HEK293 (cell line): Measurements from ENCODE around the gene SLC35E3.

Experiments used
- BCL11A ChIP-seq: fragments of 450-650 bp; formaldehyde crosslinking; IDR thresholded peaks from 2 replicates; pipeline ENCODE4 v1.5.1; 2016; ENCODE audit warnings: low read depth, missing biosample characterization, missing genetic modification characterization
- ZBTB48 ChIP-seq: fragments of 450-650 bp; formaldehyde crosslinking; IDR thresholded peaks from 2 replicates; pipeline ENCODE4 v1.5.1; 2016; ENCODE audit warnings: missing biosample characterization, missing genetic modification characterization
- ZEB2 ChIP-seq: fragments of 450-650 bp; formaldehyde crosslinking; IDR thresholded peaks from 2 replicates; pipeline ENCODE4 v1.5.1; 2016; ENCODE audit warnings: missing biosample characterization, missing genetic modification characterization
- ZNF174 ChIP-seq: fragments of 450-650 bp; formaldehyde crosslinking; IDR thresholded peaks from 2 replicates; pipeline ENCODE4 v1.5.0; 2017; ENCODE audit warnings: missing biosample characterization, mild to moderate bottlenecking, missing genetic modification characterization
- ZNF221 ChIP-seq: fragments of 450-650 bp; formaldehyde crosslinking; IDR thresholded peaks from 2 replicates; pipeline ENCODE4 v1.5.1; 2017; ENCODE audit warnings: missing biosample characterization, missing genetic modification characterization, borderline replicate concordance
- ZNF391 ChIP-seq: fragments of 450-650 bp; formaldehyde crosslinking; IDR thresholded peaks from 2 replicates; pipeline ENCODE4 v1.5.1; 2016; ENCODE audit warnings: low read depth, missing biosample characterization, missing genetic modification characterization, borderline replicate concordance
- ZNF510 ChIP-seq: fragments of 450-650 bp; formaldehyde crosslinking; IDR thresholded peaks from 2 replicates; pipeline ENCODE4 v1.5.1; 2018; ENCODE audit warnings: mild to moderate bottlenecking, missing genetic modification characterization, missing biosample characterization; ENCODE audit not compliant: insufficient replicate concordance
- ZNF600 ChIP-seq: fragments of 450-650 bp; formaldehyde crosslinking; IDR thresholded peaks from 2 replicates; pipeline ENCODE4 v1.5.1; 2016; ENCODE audit warnings: missing biosample characterization, missing genetic modification characterization
- ZNF623 ChIP-seq: fragments of 450-650 bp; formaldehyde crosslinking; IDR thresholded peaks from 2 replicates; pipeline ENCODE4 v1.5.1; 2016; ENCODE audit warnings: missing biosample characterization, missing genetic modification characterization
- ZNF626 ChIP-seq: fragments of 450-650 bp; sonication (Bioruptor Pico); formaldehyde crosslinking; IDR thresholded peaks from 2 replicates; pipeline ENCODE4 v1.5.1; 2018; ENCODE audit warnings: missing biosample characterization, missing genetic modification characterization, inconsistent platforms
- ZNF660 ChIP-seq: fragments of 450-650 bp; IDR thresholded peaks from 2 replicates; pipeline ENCODE4 v1.5.1; 2018; ENCODE audit warnings: missing biosample characterization, mild to moderate bottlenecking, missing genetic modification characterization
- ZNF707 ChIP-seq: fragments of 450-650 bp; formaldehyde crosslinking; IDR thresholded peaks from 2 replicates; pipeline ENCODE4 v1.5.1; 2016; ENCODE audit warnings: missing biosample characterization, missing genetic modification characterization
- ZNF785 ChIP-seq: fragments of 450-650 bp; formaldehyde crosslinking; IDR thresholded peaks from 2 replicates; pipeline ENCODE4 v1.5.1; 2016; ENCODE audit warnings: missing biosample characterization, missing genetic modification characterization
- ZNF791 ChIP-seq: fragments of 450-650 bp; formaldehyde crosslinking; IDR thresholded peaks from 2 replicates; pipeline ENCODE4 v1.5.1; 2016; ENCODE audit warnings: missing biosample characterization, missing genetic modification characterization
- ZNF843 ChIP-seq: fragments of 450-650 bp; formaldehyde crosslinking; IDR thresholded peaks from 2 replicates; pipeline ENCODE4 v1.5.1; 2016; ENCODE audit warnings: missing biosample characterization, missing genetic modification characterization
- ZSCAN30 ChIP-seq: fragments of 450-650 bp; IDR thresholded peaks from 2 replicates; pipeline ENCODE4 v1.5.1; 2018; ENCODE audit warnings: missing biosample characterization, mild to moderate bottlenecking, missing genetic modification characterization, moderate library complexity
- TF ChIP-seq, protein P1 (sequence below): fragments of 450-650 bp; formaldehyde crosslinking; IDR thresholded peaks from 2 replicates; pipeline ENCODE4 v1.5.1; 2016; ENCODE audit warnings: missing biosample characterization, missing genetic modification characterization
- TF ChIP-seq, protein P2 (sequence below): fragments of 450-650 bp; formaldehyde crosslinking; IDR thresholded peaks from 2 replicates; pipeline ENCODE4 v1.5.1; 2016; ENCODE audit warnings: missing biosample characterization, missing genetic modification characterization
- TF ChIP-seq, protein P3 (sequence below): fragments of 450-650 bp; formaldehyde crosslinking; IDR thresholded peaks from 2 replicates; pipeline ENCODE4 v1.5.1; 2017; ENCODE audit warnings: missing biosample characterization, mild to moderate bottlenecking, missing genetic modification characterization, moderate library complexity
- TF ChIP-seq, protein P4 (sequence below): fragments of 450-650 bp; formaldehyde crosslinking; IDR thresholded peaks from 2 replicates; pipeline ENCODE4 v1.5.1; 2017; ENCODE audit warnings: missing biosample characterization, missing genetic modification characterization
- TF ChIP-seq, protein P5 (sequence below): IDR thresholded peaks from 2 replicates; pipeline ENCODE4 v1.6.1; 2011; ENCODE audit warnings: mild to moderate bottlenecking, low read depth, low read length, borderline replicate concordance
- TF ChIP-seq, protein P6 (sequence below): fragments of 450-650 bp; formaldehyde crosslinking; IDR thresholded peaks from 2 replicates; pipeline ENCODE4 v1.5.1; 2016; ENCODE audit warnings: missing biosample characterization, missing genetic modification characterization
- TF ChIP-seq, protein P7 (sequence below): fragments of 450-650 bp; formaldehyde crosslinking; conservative IDR thresholded peaks from 2 replicates; pipeline ENCODE4 v1.5.1; 2016; ENCODE audit warnings: low read depth, missing biosample characterization, missing genetic modification characterization

SLC35E3 gene

DNA sequence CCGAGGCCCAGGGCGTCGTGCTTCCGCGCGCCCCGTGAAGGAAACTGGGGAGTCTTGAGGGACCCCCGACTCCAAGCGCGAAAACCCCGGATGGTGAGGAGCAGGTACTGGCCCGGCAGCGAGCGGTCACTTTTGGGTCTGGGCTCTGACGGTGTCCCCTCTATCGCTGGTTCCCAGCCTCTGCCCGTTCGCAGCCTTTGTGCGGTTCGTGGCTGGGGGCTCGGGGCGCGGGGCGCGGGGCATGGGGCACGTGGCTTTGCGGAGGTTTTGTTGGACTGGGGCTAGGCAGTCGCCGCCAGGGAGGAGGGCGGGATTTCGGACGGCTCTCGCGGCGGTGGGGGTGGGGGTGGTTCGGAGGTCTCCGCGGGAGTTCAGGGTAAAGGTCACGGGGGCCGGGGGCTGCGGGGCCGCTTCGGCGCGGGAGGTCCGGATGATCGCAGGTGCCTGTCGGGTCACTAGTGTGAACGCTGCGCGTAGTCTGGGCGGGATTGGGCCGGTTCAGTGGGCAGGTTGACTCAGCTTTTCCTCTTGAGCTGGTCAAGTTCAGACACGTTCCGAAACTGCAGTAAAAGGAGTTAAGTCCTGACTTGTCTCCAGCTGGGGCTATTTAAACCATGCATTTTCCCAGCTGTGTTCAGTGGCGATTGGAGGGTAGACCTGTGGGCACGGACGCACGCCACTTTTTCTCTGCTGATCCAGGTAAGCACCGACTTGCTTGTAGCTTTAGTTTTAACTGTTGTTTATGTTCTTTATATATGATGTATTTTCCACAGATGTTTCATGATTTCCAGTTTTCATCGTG lies 62.6 kb downstream of the SLC35E3 start (continued):
- TF ChIP-seq, protein P1, sequence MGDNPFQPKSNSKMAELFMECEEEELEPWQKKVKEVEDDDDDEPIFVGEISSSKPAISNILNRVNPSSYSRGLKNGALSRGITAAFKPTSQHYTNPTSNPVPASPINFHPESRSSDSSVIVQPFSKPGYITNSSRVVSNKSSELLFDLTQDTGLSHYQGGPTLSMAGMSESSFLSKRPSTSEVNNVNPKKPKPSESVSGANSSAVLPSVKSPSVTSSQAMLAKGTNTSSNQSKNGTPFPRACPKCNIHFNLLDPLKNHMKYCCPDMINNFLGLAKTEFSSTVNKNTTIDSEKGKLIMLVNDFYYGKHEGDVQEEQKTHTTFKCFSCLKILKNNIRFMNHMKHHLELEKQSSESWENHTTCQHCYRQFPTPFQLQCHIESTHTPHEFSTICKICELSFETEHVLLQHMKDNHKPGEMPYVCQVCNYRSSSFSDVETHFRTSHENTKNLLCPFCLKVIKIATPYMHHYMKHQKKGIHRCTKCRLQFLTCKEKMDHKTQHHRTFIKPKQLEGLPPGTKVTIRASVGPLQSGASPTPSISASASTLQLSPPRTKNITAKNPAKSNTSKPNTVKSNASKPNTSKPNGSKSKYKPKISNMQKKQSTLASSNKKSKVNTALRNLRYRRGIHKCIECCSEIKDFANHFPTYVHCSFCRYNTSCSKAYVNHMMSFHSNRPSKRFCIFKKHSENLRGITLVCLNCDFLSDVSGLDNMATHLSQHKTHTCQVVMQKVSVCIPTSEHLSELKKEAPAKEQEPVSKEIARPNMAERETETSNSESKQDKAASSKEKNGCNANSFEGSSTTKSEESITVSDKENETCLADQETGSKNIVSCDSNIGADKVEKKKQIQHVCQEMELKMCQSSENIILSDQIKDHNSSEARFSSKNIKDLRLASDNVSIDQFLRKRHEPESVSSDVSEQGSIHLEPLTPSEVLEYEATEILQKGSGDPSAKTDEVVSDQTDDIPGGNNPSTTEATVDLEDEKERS (tag by site-specific recombination) = peak; percentile 91
- TF ChIP-seq ZNF623 (tag by site-specific recombination) = peak; percentile 24
- TF ChIP-seq, protein P2, sequence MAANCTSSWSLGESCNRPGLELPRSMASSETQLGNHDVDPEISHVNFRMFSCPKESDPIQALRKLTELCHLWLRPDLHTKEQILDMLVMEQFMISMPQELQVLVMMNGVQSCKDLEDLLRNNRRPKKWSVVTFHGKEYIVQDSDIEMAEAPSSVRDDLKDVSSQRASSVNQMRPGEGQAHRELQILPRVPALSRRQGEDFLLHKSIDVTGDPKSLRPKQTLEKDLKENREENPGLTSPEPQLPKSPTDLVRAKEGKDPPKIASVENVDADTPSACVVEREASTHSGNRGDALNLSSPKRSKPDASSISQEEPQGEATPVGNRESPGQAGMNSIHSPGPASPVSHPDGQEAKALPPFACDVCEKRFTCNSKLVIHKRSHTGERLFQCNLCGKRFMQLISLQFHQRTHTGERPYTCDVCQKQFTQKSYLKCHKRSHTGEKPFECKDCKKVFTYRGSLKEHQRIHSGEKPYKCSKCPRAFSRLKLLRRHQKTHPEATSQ (tag by site-specific recombination) = no peak
- peak; percentile 93 for TF ChIP-seq ZNF600 (tag by site-specific recombination)
- TF ChIP-seq ZNF785 (tag by site-specific recombination) = 0 out of 2 replicates have a peak, but pooled peaks have one; percentile 75
- TF ChIP-seq, protein P3, sequence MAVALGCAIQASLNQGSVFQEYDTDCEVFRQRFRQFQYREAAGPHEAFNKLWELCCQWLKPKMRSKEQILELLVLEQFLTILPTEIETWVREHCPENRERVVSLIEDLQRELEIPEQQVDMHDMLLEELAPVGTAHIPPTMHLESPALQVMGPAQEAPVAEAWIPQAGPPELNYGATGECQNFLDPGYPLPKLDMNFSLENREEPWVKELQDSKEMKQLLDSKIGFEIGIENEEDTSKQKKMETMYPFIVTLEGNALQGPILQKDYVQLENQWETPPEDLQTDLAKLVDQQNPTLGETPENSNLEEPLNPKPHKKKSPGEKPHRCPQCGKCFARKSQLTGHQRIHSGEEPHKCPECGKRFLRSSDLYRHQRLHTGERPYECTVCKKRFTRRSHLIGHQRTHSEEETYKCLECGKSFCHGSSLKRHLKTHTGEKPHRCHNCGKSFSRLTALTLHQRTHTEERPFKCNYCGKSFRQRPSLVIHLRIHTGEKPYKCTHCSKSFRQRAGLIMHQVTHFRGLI (tag by site-specific recombination) = peak; percentile 67; the same call in 1 of the 2 replicates
- TF ChIP-seq ZNF791 (tag by site-specific recombination) = no peak
- TF ChIP-seq ZNF391 (tag by site-specific recombination) = peak; percentile 85; the same call in 1 of the 2 replicates
- TF ChIP-seq ZNF510 (tag by site-specific recombination) = no peak
- TF ChIP-seq, protein P4, sequence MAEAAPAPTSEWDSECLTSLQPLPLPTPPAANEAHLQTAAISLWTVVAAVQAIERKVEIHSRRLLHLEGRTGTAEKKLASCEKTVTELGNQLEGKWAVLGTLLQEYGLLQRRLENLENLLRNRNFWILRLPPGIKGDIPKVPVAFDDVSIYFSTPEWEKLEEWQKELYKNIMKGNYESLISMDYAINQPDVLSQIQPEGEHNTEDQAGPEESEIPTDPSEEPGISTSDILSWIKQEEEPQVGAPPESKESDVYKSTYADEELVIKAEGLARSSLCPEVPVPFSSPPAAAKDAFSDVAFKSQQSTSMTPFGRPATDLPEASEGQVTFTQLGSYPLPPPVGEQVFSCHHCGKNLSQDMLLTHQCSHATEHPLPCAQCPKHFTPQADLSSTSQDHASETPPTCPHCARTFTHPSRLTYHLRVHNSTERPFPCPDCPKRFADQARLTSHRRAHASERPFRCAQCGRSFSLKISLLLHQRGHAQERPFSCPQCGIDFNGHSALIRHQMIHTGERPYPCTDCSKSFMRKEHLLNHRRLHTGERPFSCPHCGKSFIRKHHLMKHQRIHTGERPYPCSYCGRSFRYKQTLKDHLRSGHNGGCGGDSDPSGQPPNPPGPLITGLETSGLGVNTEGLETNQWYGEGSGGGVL (tag by site-specific recombination) = peak; percentile 91
- peak; percentile 96 for TF ChIP-seq ZNF843 (tag by site-specific recombination)
- TF ChIP-seq, protein P5, sequence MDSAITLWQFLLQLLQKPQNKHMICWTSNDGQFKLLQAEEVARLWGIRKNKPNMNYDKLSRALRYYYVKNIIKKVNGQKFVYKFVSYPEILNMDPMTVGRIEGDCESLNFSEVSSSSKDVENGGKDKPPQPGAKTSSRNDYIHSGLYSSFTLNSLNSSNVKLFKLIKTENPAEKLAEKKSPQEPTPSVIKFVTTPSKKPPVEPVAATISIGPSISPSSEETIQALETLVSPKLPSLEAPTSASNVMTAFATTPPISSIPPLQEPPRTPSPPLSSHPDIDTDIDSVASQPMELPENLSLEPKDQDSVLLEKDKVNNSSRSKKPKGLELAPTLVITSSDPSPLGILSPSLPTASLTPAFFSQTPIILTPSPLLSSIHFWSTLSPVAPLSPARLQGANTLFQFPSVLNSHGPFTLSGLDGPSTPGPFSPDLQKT = no peak
- TF ChIP-seq, protein P6, sequence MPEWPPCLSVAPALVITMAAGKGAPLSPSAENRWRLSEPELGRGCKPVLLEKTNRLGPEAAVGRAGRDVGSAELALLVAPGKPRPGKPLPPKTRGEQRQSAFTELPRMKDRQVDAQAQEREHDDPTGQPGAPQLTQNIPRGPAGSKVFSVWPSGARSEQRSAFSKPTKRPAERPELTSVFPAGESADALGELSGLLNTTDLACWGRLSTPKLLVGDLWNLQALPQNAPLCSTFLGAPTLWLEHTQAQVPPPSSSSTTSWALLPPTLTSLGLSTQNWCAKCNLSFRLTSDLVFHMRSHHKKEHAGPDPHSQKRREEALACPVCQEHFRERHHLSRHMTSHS (tag by site-specific recombination) = no peak
- peak; percentile 98 for TF ChIP-seq ZSCAN30
- peak; percentile 99 for TF ChIP-seq ZEB2 (tag by site-specific recombination)
- TF ChIP-seq ZNF221 (tag by site-specific recombination) = no peak
- TF ChIP-seq ZBTB48 (tag by site-specific recombination) = no peak; the same call in 1 of the 2 replicates
- TF ChIP-seq, protein P7, sequence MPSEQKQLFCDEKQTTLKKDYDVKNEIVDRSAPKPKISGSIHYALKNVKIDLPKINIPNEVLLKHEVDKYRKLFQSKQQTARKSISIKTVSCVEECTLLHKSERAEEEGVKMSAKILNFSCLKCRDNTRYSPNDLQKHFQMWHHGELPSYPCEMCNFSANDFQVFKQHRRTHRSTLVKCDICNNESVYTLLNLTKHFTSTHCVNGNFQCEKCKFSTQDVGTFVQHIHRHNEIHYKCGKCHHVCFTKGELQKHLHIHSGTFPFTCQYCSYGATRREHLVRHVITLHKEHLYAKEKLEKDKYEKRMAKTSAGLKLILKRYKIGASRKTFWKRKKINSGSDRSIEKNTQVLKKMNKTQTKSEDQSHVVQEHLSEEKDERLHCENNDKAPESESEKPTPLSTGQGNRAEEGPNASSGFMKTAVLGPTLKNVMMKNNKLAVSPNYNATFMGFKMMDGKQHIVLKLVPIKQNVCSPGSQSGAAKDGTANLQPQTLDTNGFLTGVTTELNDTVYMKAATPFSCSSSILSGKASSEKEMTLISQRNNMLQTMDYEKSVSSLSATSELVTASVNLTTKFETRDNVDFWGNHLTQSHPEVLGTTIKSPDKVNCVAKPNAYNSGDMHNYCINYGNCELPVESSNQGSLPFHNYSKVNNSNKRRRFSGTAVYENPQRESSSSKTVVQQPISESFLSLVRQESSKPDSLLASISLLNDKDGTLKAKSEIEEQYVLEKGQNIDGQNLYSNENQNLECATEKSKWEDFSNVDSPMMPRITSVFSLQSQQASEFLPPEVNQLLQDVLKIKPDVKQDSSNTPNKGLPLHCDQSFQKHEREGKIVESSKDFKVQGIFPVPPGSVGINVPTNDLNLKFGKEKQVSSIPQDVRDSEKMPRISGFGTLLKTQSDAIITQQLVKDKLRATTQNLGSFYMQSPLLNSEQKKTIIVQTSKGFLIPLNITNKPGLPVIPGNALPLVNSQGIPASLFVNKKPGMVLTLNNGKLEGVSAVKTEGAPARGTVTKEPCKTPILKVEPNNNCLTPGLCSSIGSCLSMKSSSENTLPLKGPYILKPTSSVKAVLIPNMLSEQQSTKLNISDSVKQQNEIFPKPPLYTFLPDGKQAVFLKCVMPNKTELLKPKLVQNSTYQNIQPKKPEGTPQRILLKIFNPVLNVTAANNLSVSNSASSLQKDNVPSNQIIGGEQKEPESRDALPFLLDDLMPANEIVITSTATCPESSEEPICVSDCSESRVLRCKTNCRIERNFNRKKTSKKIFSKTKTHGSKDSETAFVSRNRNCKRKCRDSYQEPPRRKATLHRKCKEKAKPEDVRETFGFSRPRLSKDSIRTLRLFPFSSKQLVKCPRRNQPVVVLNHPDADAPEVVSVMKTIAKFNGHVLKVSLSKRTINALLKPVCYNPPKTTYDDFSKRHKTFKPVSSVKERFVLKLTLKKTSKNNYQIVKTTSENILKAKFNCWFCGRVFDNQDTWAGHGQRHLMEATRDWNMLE (tag by site-specific recombination) = no peak
- TF ChIP-seq ZNF660 (tag by site-specific recombination) = peak; percentile 93
- TF ChIP-seq ZNF707 (tag by site-specific recombination) = no peak
- TF ChIP-seq BCL11A (tag by site-specific recombination) = peak; percentile 96; the same call in 1 of the 2 replicates
- TF ChIP-seq ZNF626 = no peak
- TF ChIP-seq ZNF174 (tag by site-specific recombination) = no peak
